Anterior cingulate cortex (tissue), 58 donors: ENCODE results near the gene CHRNG.
"Not testable (repeated sequence)": the region's sequence is repeated elsewhere in the genome, so short reads cannot be mapped to it uniquely, and the experiment has no call there.

Experiments used
- DNase-seq, 58 donors: peaks; one replicate each; lab custom pipeline; 2025; lab: John Stamatoyannopoulos, UW

Gene CHRNG

GRCh38 chr2:232525199-232525598, 14.3 kb upstream of the CHRNG start:
- DNase-seq = no peak

GRCh38 chr2:232525791-232526371, 13.6 kb upstream of the CHRNG start, which contains the start of gene CHRND:
TSS of gene CHRND (plus strand) at chr2:232526160. CDS start at chr2:232526216, 56 bp downstream.
- DNase-seq = peak in 31 of 58 donors; percentile 9 to 79 (median 33)

- no peak for DNase-seq
These were observed 13.0 kb upstream of the CHRNG start for GRCh38 chr2:232526372-232526941.

GRCh38 chr2:232527905-232528470, 11.5 kb upstream of the CHRNG start:
- DNase-seq = no peak

GRCh38 chr2:232528746-232529460, 10.6 kb upstream of the CHRNG start:
- no peak for DNase-seq

GRCh38 chr2:232529806-232530547, 9.5 kb upstream of the CHRNG start:
- no peak for DNase-seq

GRCh38 chr2:232530626-232531260, 8.7 kb upstream of the CHRNG start:
- DNase-seq = no peak

GRCh38 chr2:232532419-232532818, 7.1 kb upstream of the CHRNG start:
- DNase-seq = no peak

GRCh38 chr2:232532821-232533220, 6.7 kb upstream of the CHRNG start:
- DNase-seq = not testable (repeated sequence)

- DNase-seq = no peak
These were observed 5.4 kb upstream of the CHRNG start for GRCh38 chr2:232533944-232534710.

- DNase-seq = no peak
These were observed 4.4 kb upstream of the CHRNG start for GRCh38 chr2:232534940-232535651.

- no peak for DNase-seq
These were observed 3.5 kb upstream of the CHRNG start for GRCh38 chr2:232535761-232536530.

- DNase-seq = no peak
These were observed 2.4 kb upstream of the CHRNG start for GRCh38 chr2:232537079-232537478.

GRCh38 chr2:232537499-232537898, 2.0 kb upstream of the CHRNG start:
- no peak for DNase-seq

- no peak for DNase-seq
These were observed 821 bp upstream of the CHRNG start for GRCh38 chr2:232538671-232539070.

GRCh38 chr2:232540441-232541041, 1.0 kb downstream of the CHRNG start:
- DNase-seq = no peak

GRCh38 chr2:232541195-232541960, 1.9 kb downstream of the CHRNG start:
- no peak for DNase-seq
